K562 (cell line): ENCODE data around the gene SMAD7. TPM values are rescaled to one million over a fixed set of nuclear protein-coding genes. Genes with fewer than 3 reads are reported as not detected.

Experiments used
- CHD2 ChIP-seq: IDR thresholded peaks from 2 replicates; pipeline ENCODE4 v1.6.1; 2011; ENCODE audit warnings: low read depth, low read length
- CTBP1 ChIP-seq: fragments of 450-650 bp; IDR thresholded peaks from 2 replicates; pipeline ENCODE4 v1.6.1; 2016; ENCODE audit warnings: borderline replicate concordance
- KAT8 ChIP-seq: fragments of 450-650 bp; IDR thresholded peaks from 2 replicates; pipeline ENCODE4 v1.6.1; 2016; ENCODE audit warnings: low read depth, mild to moderate bottlenecking
- LEF1 ChIP-seq: fragments of 450-650 bp; IDR thresholded peaks from 2 replicates; pipeline ENCODE4 v1.6.1; 2016; ENCODE audit warnings: mild to moderate bottlenecking
- MTF1 ChIP-seq: fragments of 250-450 bp; sonication (Bioruptor Pico); IDR thresholded peaks from 2 replicates; pipeline ENCODE4 v1.9.0; 2021; ENCODE audit warnings: moderate library complexity, mild to moderate bottlenecking, inconsistent platforms, borderline replicate concordance
- POLR2G ChIP-seq: fragments of 200-400 bp; formaldehyde crosslinking; IDR thresholded peaks from 2 replicates; pipeline ENCODE4 v1.6.1; 2017; ENCODE audit warnings: low read depth, mild to moderate bottlenecking, antibody characterized with exemption, low read length, moderate library complexity
- RUNX1 ChIP-seq: sonication (generic); IDR thresholded peaks from 2 replicates; pipeline ENCODE4 v1.6.1; 2016; ENCODE audit warnings: antibody characterized with exemption, low read depth
- TCF7 ChIP-seq: sonication (generic); IDR thresholded peaks from 2 replicates; pipeline ENCODE4 v1.6.1; 2016; ENCODE audit warnings: antibody characterized with exemption, borderline replicate concordance
- ZSCAN29 ChIP-seq: fragments of 450-650 bp; IDR thresholded peaks from 2 replicates; pipeline ENCODE4 v1.6.1; 2017
- polyA plus RNA-seq, 8 experiments: library from polyadenylated mRNA; depleted of rRNA in 4 of 8; stranded (reverse) in 5 of 8; unstranded in 3 of 8; fragments of >200 nt; fragmentation: Nextera tagmentation in 2 of 8; fragmentation: Illumina TruSeq in 1 of 8; extraction: Ambion mirVana in 2 of 8; extraction: Trizol in 1 of 8; gene quantifications; 2 replicates each; pipeline versions ENCODE4 v1.2.1 to v1.2.3, GENCODE V29; 2011 to 2014; ENCODE audit warnings: inconsistent platforms in 1 of 8, missing spikeins in 1 of 8
- total RNA-seq, 7 experiments: library from RNA; depleted of rRNA in 6 of 7; stranded (reverse); fragments of >200 nt in 6 of 7; fragmentation: Illumina TruSeq in 2 of 7; extraction: Trizol in 2 of 7; gene quantifications; 2 replicates each; pipeline versions ENCODE4 v1.2.1 to v1.2.3, GENCODE V29; 2011 to 2021; ENCODE audit warnings: low replicate concordance in 1 of 7
- TF ChIP-seq, protein P1 (sequence below): fragments of 200-600 bp; sonication (generic); IDR thresholded peaks from one replicate; pipeline ENCODE4 v1.6.1; 2012; ENCODE audit warnings: mild to moderate bottlenecking, low read depth, low read length, inconsistent platforms
- TF ChIP-seq, protein P2 (sequence below): fragments of 450-650 bp; formaldehyde crosslinking; IDR thresholded peaks from 2 replicates; pipeline ENCODE4 v1.4.0; 2020; ENCODE audit warnings: mild to moderate bottlenecking, moderate library complexity

Gene SMAD7
- total and polyA plus RNA-seq, 9 of the 15 experiments (the other 6 are each of a cell fraction or from before 2014, with no cell fraction given), result 0.13 to 3.0 (median 1.6) TPM

- TF ChIP-seq, protein P1, sequence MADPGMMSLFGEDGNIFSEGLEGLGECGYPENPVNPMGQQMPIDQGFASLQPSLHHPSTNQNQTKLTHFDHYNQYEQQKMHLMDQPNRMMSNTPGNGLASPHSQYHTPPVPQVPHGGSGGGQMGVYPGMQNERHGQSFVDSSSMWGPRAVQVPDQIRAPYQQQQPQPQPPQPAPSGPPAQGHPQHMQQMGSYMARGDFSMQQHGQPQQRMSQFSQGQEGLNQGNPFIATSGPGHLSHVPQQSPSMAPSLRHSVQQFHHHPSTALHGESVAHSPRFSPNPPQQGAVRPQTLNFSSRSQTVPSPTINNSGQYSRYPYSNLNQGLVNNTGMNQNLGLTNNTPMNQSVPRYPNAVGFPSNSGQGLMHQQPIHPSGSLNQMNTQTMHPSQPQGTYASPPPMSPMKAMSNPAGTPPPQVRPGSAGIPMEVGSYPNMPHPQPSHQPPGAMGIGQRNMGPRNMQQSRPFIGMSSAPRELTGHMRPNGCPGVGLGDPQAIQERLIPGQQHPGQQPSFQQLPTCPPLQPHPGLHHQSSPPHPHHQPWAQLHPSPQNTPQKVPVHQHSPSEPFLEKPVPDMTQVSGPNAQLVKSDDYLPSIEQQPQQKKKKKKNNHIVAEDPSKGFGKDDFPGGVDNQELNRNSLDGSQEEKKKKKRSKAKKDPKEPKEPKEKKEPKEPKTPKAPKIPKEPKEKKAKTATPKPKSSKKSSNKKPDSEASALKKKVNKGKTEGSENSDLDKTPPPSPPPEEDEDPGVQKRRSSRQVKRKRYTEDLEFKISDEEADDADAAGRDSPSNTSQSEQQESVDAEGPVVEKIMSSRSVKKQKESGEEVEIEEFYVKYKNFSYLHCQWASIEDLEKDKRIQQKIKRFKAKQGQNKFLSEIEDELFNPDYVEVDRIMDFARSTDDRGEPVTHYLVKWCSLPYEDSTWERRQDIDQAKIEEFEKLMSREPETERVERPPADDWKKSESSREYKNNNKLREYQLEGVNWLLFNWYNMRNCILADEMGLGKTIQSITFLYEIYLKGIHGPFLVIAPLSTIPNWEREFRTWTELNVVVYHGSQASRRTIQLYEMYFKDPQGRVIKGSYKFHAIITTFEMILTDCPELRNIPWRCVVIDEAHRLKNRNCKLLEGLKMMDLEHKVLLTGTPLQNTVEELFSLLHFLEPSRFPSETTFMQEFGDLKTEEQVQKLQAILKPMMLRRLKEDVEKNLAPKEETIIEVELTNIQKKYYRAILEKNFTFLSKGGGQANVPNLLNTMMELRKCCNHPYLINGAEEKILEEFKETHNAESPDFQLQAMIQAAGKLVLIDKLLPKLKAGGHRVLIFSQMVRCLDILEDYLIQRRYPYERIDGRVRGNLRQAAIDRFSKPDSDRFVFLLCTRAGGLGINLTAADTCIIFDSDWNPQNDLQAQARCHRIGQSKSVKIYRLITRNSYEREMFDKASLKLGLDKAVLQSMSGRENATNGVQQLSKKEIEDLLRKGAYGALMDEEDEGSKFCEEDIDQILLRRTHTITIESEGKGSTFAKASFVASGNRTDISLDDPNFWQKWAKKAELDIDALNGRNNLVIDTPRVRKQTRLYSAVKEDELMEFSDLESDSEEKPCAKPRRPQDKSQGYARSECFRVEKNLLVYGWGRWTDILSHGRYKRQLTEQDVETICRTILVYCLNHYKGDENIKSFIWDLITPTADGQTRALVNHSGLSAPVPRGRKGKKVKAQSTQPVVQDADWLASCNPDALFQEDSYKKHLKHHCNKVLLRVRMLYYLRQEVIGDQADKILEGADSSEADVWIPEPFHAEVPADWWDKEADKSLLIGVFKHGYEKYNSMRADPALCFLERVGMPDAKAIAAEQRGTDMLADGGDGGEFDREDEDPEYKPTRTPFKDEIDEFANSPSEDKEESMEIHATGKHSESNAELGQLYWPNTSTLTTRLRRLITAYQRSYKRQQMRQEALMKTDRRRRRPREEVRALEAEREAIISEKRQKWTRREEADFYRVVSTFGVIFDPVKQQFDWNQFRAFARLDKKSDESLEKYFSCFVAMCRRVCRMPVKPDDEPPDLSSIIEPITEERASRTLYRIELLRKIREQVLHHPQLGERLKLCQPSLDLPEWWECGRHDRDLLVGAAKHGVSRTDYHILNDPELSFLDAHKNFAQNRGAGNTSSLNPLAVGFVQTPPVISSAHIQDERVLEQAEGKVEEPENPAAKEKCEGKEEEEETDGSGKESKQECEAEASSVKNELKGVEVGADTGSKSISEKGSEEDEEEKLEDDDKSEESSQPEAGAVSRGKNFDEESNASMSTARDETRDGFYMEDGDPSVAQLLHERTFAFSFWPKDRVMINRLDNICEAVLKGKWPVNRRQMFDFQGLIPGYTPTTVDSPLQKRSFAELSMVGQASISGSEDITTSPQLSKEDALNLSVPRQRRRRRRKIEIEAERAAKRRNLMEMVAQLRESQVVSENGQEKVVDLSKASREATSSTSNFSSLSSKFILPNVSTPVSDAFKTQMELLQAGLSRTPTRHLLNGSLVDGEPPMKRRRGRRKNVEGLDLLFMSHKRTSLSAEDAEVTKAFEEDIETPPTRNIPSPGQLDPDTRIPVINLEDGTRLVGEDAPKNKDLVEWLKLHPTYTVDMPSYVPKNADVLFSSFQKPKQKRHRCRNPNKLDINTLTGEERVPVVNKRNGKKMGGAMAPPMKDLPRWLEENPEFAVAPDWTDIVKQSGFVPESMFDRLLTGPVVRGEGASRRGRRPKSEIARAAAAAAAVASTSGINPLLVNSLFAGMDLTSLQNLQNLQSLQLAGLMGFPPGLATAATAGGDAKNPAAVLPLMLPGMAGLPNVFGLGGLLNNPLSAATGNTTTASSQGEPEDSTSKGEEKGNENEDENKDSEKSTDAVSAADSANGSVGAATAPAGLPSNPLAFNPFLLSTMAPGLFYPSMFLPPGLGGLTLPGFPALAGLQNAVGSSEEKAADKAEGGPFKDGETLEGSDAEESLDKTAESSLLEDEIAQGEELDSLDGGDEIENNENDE, result no peak
- TF ChIP-seq POLR2G (no peak), TCF7 (no peak), CHD2 (no peak), ZSCAN29 (no peak), CTBP1 (no peak), KAT8 (no peak), MTF1 (CRISPR knock-in tag) (no peak), RUNX1 (no peak), LEF1 (no peak)
- TF ChIP-seq, protein P2, sequence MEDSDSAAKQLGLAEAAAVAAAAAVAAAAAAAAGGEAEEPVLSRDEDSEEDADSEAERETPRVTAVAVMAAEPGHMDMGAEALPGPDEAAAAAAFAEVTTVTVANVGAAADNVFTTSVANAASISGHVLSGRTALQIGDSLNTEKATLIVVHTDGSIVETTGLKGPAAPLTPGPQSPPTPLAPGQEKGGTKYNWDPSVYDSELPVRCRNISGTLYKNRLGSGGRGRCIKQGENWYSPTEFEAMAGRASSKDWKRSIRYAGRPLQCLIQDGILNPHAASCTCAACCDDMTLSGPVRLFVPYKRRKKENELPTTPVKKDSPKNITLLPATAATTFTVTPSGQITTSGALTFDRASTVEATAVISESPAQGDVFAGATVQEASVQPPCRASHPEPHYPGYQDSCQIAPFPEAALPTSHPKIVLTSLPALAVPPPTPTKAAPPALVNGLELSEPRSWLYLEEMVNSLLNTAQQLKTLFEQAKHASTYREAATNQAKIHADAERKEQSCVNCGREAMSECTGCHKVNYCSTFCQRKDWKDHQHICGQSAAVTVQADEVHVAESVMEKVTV (CRISPR knock-in tag), result no peak
These were observed 75.3 kb downstream of the SMAD7 start (continued) for GRCh38 chr18:48875314-48875941.
